ENCODE results near the gene RPS25. TPM values are rescaled to one million over a fixed set of nuclear protein-coding genes. Genes with fewer than 3 reads are reported as not detected.
A peak's percentile ranks its signal among the peaks of the same experiment; 100 is the strongest.

The RPS25 gene
- total RNA-seq = 1,000 to 10,000 TPM in 3 of 4 donors, 100 to 1,000 TPM in 1; 729 to 2,261 (median 1,537) TPM

GRCh38 chr11:119018074-119018938, at the start of gene RPS25, which contains the start of gene TRAPPC4:
RPS25 (minus strand) TSS chr11:119018343; CDS start chr11:119018284, 59 bp downstream.
TRAPPC4 (plus strand) TSS chr11:119018766; CDS start chr11:119018796, 30 bp downstream.
- DNase-seq = peak; percentile 64
- Histone ChIP-seq H3K4me1 (peaks cover 16 to 67% (median 31%) of the 10 kb centered on the region in 3 donors), H3K9me3 (no peaks in the 10 kb centered on the region), H3K36me3 (peaks cover 13 to 61% (median 22%) of the 10 kb centered on the region in 3 donors), H3K27me3 (no peaks in the 10 kb centered on the region), H3K27ac (peak within 1 kb of the TSS; percentile 94 to 97 (median 96)), H3K4me3 (peak within 1 kb of the TSS; percentile 72 to 87 (median 82))
- intact Hi-C loops (cut with DNase I) = no loop called here
- WGBS, 2 donors = 1% methylated on average over 19 to 26 of the region's 63 CpGs
- TF ChIP-seq, protein P1, sequence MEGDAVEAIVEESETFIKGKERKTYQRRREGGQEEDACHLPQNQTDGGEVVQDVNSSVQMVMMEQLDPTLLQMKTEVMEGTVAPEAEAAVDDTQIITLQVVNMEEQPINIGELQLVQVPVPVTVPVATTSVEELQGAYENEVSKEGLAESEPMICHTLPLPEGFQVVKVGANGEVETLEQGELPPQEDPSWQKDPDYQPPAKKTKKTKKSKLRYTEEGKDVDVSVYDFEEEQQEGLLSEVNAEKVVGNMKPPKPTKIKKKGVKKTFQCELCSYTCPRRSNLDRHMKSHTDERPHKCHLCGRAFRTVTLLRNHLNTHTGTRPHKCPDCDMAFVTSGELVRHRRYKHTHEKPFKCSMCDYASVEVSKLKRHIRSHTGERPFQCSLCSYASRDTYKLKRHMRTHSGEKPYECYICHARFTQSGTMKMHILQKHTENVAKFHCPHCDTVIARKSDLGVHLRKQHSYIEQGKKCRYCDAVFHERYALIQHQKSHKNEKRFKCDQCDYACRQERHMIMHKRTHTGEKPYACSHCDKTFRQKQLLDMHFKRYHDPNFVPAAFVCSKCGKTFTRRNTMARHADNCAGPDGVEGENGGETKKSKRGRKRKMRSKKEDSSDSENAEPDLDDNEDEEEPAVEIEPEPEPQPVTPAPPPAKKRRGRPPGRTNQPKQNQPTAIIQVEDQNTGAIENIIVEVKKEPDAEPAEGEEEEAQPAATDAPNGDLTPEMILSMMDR (IDR thresholded peaks at IDR 0.05) = peak in 1 of 6 experiments; percentile 38
- TF ChIP-seq POLR2A (IDR thresholded peaks at IDR 0.05) = peak in 3 of 4 donors; percentile 30 to 72 (median 39)

DNA sequence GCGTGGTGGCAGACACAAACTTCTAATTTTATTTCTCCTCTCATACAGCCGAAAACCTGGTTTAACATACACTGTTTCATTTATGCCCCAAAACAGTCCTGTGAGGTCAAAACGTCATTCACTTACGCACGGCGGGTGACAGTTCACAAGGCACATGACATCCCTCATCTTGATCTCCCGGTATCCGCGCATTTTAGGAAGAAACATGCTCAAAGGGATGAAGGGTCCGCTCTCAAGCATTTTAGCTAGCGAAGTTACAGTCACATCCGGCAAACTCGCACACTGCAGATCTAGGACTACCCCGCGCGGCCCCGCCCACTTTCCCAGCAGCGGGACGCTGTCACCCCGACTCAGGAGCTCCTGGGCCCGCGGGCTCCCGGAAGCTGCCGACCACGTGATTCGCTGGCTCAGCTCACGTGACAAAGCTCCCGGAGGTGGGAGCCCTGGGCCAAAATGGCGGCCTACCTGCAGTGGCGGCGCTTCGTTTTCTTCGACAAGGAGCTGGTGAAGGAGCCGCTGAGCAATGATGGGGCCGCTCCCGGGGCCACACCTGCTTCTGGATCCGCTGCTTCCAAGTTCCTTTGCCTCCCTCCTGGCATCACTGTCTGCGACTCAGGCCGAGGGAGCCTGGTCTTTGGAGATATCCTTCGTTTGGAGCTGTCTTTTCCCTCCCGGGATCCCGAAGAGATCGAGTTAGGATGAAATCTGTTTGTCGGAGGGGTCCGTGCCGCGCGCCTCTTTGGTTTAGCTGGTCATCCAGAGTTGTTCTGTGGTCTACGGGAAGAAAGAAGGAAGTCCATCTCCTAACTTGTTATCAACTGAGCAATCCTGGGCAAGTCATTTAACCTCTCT, 49.5 kb upstream of the RPS25 start, which contains the start of gene VPS11:
VPS11 (plus strand) TSS at position 448 of the 852 bp plus-strand sequence; CDS start at position 454, 6 bp downstream.
- H3K4me3 ChIP-seq = peak within 1 kb of the TSS; percentile 66 to 79 (median 74)
- peak in 3 of 4 donors; percentile 64 to 72 (median 69) for TF ChIP-seq POLR2A (IDR thresholded peaks at IDR 0.05)
- TF ChIP-seq, protein P1 (IDR thresholded peaks at IDR 0.05) = peak in 1 of 6 experiments; percentile 48
- intact Hi-C loops (cut with DNase I) = no loop called here

GRCh38 chr11:119065369-119065768, 47.2 kb upstream of the RPS25 start:
- no peak for DNase-seq
- WGBS, 2 donors = 55 to 65% methylated on average over 4 of the region's 4 CpGs
- Histone ChIP-seq H3K9me3 (no peaks in the 10 kb centered on the region), H3K27me3 (no peaks in the 10 kb centered on the region), H3K4me1 (peaks cover 3 to 49% (median 29%) of the 10 kb centered on the region in 3 donors), H3K27ac (no peak overlapping the region), H3K36me3 (peaks cover 0 to 19% (median 0%) of the 10 kb centered on the region in 3 donors), H3K4me3 (no peak overlapping the region)
- no peak for TF ChIP-seq POLR2A (IDR thresholded peaks at IDR 0.05)
- TF ChIP-seq, protein P1 (IDR thresholded peaks at IDR 0.05) = peak in 3 of 6 experiments; percentile 9 to 43 (median 13)
- intact Hi-C loops (cut with DNase I) = no loop called here

More for the DNA sequence above, 49.5 kb upstream of the RPS25 start, which contains the start of gene VPS11:
- Histone ChIP-seq H3K4me1 (peaks cover 3 to 47% (median 27%) of the 10 kb centered on the region in 3 donors), H3K27me3 (no peaks in the 10 kb centered on the region), H3K27ac (peak within 1 kb of the TSS; percentile 81 to 96 (median 88)), H3K9me3 (no peaks in the 10 kb centered on the region), H3K36me3 (peaks cover 5 to 36% (median 6%) of the 10 kb centered on the region in 3 donors)
- DNase-seq = peak; percentile 87
- WGBS, 2 donors = 0% methylated on average over 20 to 31 of the region's 49 CpGs

GRCh38 chr11:119062779-119063178, 44.6 kb upstream of the RPS25 start:
- Histone ChIP-seq H3K27me3 (no peaks in the 10 kb centered on the region), H3K36me3 (peaks cover 0 to 6% (median 0%) of the 10 kb centered on the region in 3 donors), H3K4me3 (no peak overlapping the region), H3K27ac (no peak overlapping the region), H3K9me3 (no peaks in the 10 kb centered on the region), H3K4me1 (peaks cover 3 to 37% (median 23%) of the 10 kb centered on the region in 3 donors)
- TF ChIP-seq, protein P1 (IDR thresholded peaks at IDR 0.05) = no peak
- TF ChIP-seq POLR2A (IDR thresholded peaks at IDR 0.05) = no peak
- no peak for DNase-seq
- WGBS, 2 donors = 40% methylated on average over 5 of the region's 5 CpGs
- intact Hi-C loops (cut with DNase I) = no loop called here

All from esophagus squamous epithelium (tissue), 5 donors.